ENCODE data around the gene E2F6.
"Not testable (repeated sequence)": the region's sequence is repeated elsewhere in the genome, so short reads cannot be mapped to it uniquely, and the experiment has no call there.

Gene E2F6

GRCh38 chr2:11411768-11412448 lies 54.1 kb downstream of the E2F6 start:
- DNase-seq: no peak

- DNase-seq: no peak
Observed at GRCh38 chr2:11411244-11411643, 54.7 kb downstream of the E2F6 start.

- no peak for DNase-seq
Observed at GRCh38 chr2:11410101-11410500, 55.9 kb downstream of the E2F6 start.

DNA sequence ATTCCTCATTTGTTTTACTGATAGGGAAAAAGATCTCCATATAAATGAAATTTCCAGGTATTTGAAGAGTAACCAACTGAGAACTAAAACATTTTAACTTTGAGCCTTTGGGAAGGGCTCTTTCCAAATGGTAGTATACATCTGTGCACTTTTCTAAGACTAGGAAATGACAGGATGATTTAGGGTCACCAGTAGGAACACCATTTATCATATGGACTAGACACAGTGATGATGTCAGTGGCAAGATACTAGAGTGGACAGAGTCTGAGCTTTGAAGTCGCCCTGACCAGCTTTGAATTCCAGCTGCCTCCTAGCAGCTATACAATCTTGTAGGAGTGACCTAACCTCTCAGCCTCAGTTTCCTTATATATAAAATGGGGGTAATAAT lies 56.4 kb downstream of the E2F6 start:
- DNase-seq: no peak

DNA sequence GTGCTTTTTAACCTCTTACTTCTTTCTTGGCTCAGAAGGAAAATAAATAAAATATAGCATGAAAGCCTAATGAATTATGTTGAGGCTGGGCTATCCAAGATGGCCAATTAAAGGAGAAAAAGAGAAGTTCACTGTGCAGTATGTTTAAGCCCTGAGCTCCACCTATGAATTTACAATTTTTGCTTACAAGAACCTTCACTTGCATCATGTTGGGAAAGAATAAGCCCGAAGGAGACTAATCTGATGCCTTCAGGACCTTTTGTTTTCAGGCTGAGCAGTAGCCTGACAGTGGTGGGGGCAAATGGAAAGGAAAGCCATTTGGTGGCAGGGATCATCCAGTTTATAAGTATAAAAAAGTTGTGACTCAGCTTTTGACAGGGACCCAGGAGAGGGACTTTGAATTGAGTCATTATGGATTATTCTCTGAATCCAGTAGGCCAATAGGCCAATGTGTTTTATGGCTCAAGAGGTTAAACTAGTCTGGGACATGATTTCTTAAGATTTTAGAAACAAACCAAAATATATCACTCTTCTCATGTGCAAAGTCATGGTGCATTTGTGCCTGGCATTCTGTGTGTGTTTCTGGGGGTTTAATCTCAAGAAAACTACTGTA lies 56.9 kb downstream of the E2F6 start:
- DNase-seq: no peak

GRCh38 chr2:11407413-11407812 lies 58.5 kb downstream of the E2F6 start:
- no peak for DNase-seq

DNA sequence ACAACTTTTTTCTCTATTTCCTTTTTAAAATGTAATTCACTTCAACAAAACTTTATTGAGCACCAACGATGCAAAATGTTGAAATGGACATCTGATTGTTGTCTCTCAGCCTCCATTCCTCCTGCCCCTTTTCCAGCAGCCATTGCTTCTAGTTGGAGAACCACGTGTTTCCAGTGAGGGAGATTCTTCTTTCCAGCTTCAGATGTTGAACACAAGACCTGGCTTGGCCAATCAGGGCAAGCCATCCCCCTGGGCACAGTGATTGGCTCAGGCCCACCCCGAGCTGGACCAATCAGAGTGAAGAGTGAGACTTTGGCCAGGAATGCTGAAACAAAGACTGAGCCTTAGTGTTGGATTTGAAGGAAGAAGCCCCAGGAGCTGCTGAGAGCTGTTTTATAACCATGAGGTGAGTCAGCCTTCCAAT lies 59.0 kb downstream of the E2F6 start:
- DNase-seq: no peak

GRCh38 chr2:11406267-11406957 lies 59.5 kb downstream of the E2F6 start:
- no peak for DNase-seq

DNA sequence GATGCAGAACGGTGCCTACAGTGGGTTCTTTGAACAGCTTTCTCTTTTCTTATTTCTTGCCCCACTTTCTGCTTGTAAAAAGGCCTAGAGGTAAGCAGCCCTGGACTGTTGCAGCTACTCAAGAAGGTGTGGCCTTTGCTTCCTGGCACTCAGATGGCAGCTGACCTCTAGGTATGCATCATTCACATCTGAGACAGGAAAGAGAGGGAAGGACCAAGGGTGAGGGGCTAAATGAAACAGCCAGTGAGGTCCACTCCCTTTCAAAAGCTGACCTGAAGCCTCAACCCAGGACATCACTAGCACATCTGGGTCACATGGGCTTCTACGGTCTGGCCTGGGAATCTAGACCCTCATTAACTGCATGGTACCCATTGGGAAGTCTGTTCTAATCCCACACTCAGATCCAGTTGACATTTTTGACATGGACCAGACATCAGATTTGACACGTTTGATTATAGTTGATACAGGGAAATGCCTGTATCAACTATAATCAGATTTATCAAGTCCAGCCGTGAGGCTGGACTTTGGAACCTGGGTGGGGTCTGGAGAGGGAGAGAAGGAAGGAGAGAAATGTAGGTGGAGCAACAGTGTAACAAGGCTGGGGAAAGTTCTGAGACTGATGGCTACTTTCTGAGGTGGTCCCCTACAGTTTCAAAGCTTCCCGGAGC lies 60.2 kb downstream of the E2F6 start:
- DNase-seq: no peak

- DNase-seq: not testable (repeated sequence)
Observed at GRCh38 chr2:11405074-11405406, 60.9 kb downstream of the E2F6 start.

DNA sequence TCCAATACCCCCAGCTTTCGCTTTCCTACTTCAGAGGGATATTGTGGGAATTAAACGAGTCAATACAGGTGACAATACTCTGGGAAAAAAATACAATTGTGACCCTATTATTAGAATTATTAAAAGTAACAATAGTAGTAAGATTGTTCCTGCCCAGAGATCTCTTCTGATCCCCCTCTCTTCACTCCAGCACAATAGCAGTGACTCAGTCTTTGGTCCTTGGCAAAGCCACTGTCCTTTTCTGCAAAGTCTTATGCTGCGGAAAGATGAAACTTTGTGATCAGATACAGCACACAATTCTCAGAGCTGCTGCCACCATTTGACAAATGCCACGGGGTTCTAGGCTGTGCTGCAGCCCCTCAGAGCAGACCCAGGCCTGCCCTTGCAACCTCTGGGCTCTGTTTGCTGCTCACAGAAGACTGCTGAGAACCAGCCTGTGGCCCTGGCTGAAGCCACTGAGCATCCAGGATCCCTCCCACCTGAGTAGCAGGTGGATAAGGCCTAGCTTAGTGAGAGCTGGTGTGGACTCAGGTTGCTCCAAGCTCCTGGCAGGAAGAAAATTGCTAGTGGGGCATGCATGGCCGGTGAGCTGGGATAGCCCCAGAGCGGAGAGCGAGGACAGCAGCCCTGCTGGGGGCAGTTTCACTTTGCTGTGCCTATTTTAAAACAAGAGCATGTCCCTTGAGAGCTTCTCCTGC lies 61.4 kb downstream of the E2F6 start:
- no peak for DNase-seq

GRCh38 chr2:11402436-11402835 lies 63.5 kb downstream of the E2F6 start:
- DNase-seq: no peak

GRCh38 chr2:11399438-11399762 lies 66.6 kb downstream of the E2F6 start:
- no peak for DNase-seq

- no peak for DNase-seq
Observed at GRCh38 chr2:11398750-11399437, 67.1 kb downstream of the E2F6 start.

GRCh38 chr2:11397513-11397912 lies 68.4 kb downstream of the E2F6 start:
- no peak for DNase-seq

GRCh38 chr2:11396467-11397445 lies 69.2 kb downstream of the E2F6 start:
- DNase-seq: no peak

- no peak for DNase-seq
Observed at GRCh38 chr2:11396021-11396420, 69.9 kb downstream of the E2F6 start.

GRCh38 chr2:11395389-11395788 lies 70.6 kb downstream of the E2F6 start:
- DNase-seq: no peak
